Forelimb muscle (tissue), 1 donor: Measurements from ENCODE around the gene BLTP3A. TPM values are rescaled to one million over a fixed set of nuclear protein-coding genes. Genes with fewer than 3 reads are reported as not detected.

Source experiments
- DNase-seq: peaks from one replicate; pipeline ENCODE4 v3.0.0-alpha.2; 2013; ENCODE audit warnings: low read depth
- polyA plus RNA-seq: library from polyadenylated mRNA; unstranded; fragments of 120-200 nt; gene quantifications from one replicate; pipeline ENCODE4 v1.2.1, GENCODE V29; 2013; ENCODE audit not compliant: insufficient read length

BLTP3A gene
- polyA plus RNA-seq, 1 donor, result 13.0 TPM

- no peak for DNase-seq
Observed at GRCh38 chr6:34832942-34833341, 41.1 kb downstream of the BLTP3A start.

- DNase-seq, result no peak
Observed at GRCh38 chr6:34834789-34835518, 43.1 kb downstream of the BLTP3A start.

GRCh38 chr6:34836008-34836407 lies 44.1 kb downstream of the BLTP3A start:
- no peak for DNase-seq

- DNase-seq, result no peak
Observed at GRCh38 chr6:34836451-34836850, 44.6 kb downstream of the BLTP3A start.

DNA sequence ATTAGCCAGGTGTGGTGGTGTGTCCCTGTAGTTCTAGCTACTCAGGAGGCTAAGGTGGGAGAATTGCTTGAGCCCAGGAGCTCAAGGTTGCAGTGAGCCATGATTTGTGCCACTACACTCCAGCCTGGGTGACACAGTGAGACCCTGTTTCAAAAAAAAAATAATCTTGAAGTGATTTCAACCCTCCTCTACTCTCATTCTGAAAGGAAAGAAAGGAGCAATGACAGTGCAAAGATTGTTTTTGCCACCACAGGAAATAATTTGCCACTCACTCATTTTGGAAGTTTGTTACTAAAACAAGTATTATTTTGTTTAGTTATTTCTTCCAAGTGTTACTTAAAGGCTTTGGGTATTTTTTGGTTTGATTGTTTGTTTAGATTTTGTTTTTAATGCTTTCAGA lies 45.6 kb downstream of the BLTP3A start:
- no peak for DNase-seq

DNA sequence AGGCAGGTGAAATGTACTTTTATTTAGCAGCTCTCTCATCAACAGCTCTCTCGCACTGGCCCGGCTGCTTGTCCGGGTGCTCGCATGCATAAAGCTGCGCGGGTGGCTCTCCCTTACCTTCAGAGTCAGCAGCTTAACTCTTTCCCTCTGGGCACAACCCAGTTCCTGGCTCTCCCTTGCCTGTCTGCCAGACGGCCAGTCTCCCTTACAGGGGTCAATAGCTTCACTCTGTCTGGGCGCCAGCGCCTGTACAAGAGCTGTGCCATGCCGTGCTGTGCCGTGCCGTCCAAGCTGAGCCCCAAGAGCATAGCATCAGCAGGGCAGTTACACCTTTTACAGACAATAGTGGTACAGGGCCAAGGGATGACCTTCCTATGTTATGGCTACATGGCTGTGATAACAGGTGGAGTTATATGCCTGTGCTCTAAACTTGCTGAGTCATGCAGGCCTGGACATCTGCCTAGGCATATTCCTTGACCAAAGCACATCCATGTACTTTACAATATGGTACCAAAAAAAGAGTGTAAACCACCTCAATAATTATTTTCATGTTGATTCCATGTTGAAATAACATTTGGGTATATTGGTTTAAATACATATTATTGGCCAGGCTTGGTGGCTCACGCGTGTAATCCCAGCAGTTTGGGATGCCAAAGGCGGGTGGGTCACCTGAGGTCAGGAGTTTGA lies 47.9 kb downstream of the BLTP3A start:
- no peak for DNase-seq

Other genes starting within 250 kb of the BLTP3A start
- 0.14 TPM for gene SPDEF, start 235.8 kb upstream of the BLTP3A start, polyA plus RNA-seq
- 87.2 TPM for gene ILRUN, start 95.3 kb upstream of the BLTP3A start, polyA plus RNA-seq
- gene SNRPC, start 34.6 kb upstream of the BLTP3A start, polyA plus RNA-seq, result 104 TPM
- gene TAF11, start 96.0 kb downstream of the BLTP3A start, polyA plus RNA-seq, result 45.3 TPM
- gene ANKS1A, start 97.2 kb downstream of the BLTP3A start, polyA plus RNA-seq, result 40.8 TPM